Upper lobe of left lung (tissue), 6 donors: ENCODE data around the gene EEIG1. TPM values are rescaled to one million over a fixed set of nuclear protein-coding genes. Genes with fewer than 3 reads are reported as not detected.

Source experiments
- ATAC-seq, 2 donors: fragments of 200-7000 bp; cut with Tn5 transposase; one replicate each; pipeline ENCODE4 v1.9.1; 2022; ENCODE audit warnings: mild to moderate bottlenecking in 2 of 2, moderate library complexity in 2 of 2; ENCODE audit not compliant: low FRiP score in 2 of 2
- DNase-seq, 2 donors: peaks; one replicate each; pipeline ENCODE4 v3.0.0-alpha.2; 2019 to 2020
- H3K27ac ChIP-seq, 4 donors: fragments of 200-600 bp; sonication (generic); one replicate each; pipeline ENCODE4 v1.5.1; 2016 to 2019
- H3K27me3 ChIP-seq, 4 donors: fragments of 200-600 bp; sonication (generic); one replicate each; pipeline ENCODE4 v1.5.1; 2017 to 2019
- H3K36me3 ChIP-seq, 4 donors: fragments of 200-600 bp; sonication (generic); one replicate each; pipeline ENCODE4 v1.5.1; 2016 to 2019
- H3K4me1 ChIP-seq, 4 donors: fragments of 200-600 bp; sonication (generic); one replicate each; pipeline ENCODE4 v1.5.1; 2018 to 2019
- H3K4me3 ChIP-seq, 4 donors: fragments of 200-600 bp; sonication (generic); one replicate each; pipeline ENCODE4 v1.5.1; 2017 to 2019; ENCODE audit warnings: mild to moderate bottlenecking in 2 of 4, moderate library complexity in 1 of 4
- H3K9me3 ChIP-seq, 4 donors: fragments of 200-600 bp; sonication (generic); one replicate each; pipeline ENCODE4 v1.5.1; 2018 to 2019
- CTCF ChIP-seq, 6 experiments: fragments of 450-650 bp in 4 of 6; fragments of 200-600 bp in 2 of 6; sonication (generic) in 2 of 6; IDR thresholded peaks; one replicate each; pipeline ENCODE4 v1.5.1; 2016 to 2019; ENCODE audit warnings: antibody characterized with exemption in 6 of 6
- EP300 ChIP-seq, 4 donors: sonication (generic); formaldehyde crosslinking; IDR thresholded peaks; one replicate each; pipeline ENCODE4 v1.5.1; 2017; ENCODE audit warnings: antibody characterized with exemption in 4 of 4, control low read depth in 2 of 4
- POLR2A ChIP-seq, 4 donors: fragments of 450-650 bp; IDR thresholded peaks; one replicate each; pipeline ENCODE4 v1.5.1; 2016 to 2017; ENCODE audit warnings: antibody characterized with exemption in 4 of 4, mild to moderate bottlenecking in 2 of 4
- POLR2AphosphoS5 ChIP-seq, 2 donors: sonication (generic); formaldehyde crosslinking; IDR thresholded peaks; one replicate each; pipeline ENCODE4 v1.5.1; 2017; ENCODE audit warnings: antibody characterized with exemption in 2 of 2
- WGBS, 2 donors: methylation state at CpG; one replicate each; pipeline ENCODE4 v1.1.5; 2017 to 2018; 5-methylcytosine and 5-hydroxymethylcytosine counted together
- total RNA-seq, 6 donors: library from RNA; depleted of rRNA in 4 of 6; stranded (reverse); fragments of >200 nt in 4 of 6; gene quantifications; one replicate each; pipeline versions ENCODE4 v1.1.0 to v1.2.1, GENCODE V29; 2016 to 2021
- donor health status: DM: no; HTN: no; CAD: no; lungs with moderate emphysema.
- donor health status: DM: no; HTN: yes; CAD: no; lungs with severe emphysema.

Gene EEIG1
- total RNA-seq, 6 donors from 2014 or later, result 17.8 to 60.7 (median 48.0) TPM

- 68 to 81% methylated on average over 6 to 13 of the region's 14 CpGs for WGBS, 2 donors
- no peak for ATAC-seq
These were observed 37.7 kb downstream of the EEIG1 start for GRCh38 chr9:127943011-127943662.

GRCh38 chr9:127942216-127943010 lies 38.4 kb downstream of the EEIG1 start:
- peak; percentile 87 to 90 for DNase-seq

More at GRCh38 chr9:127943011-127943662, 37.7 kb downstream of the EEIG1 start:
- Histone ChIP-seq H3K27me3 (no peaks in the 10 kb centered on the region), H3K4me3 (no peak overlapping the region), H3K27ac (peak overlapping the region in 1 of 4 donors; percentile 13), H3K36me3 (peaks cover 0 to 40% (median 22%) of the 10 kb centered on the region in 4 donors), H3K4me1 (peaks cover 1 to 24% (median 11%) of the 10 kb centered on the region in 4 donors), H3K9me3 (no peaks in the 10 kb centered on the region)
- DNase-seq, result no peak
- TF ChIP-seq POLR2A (IDR thresholded peaks at IDR 0.05), result no peak
- TF ChIP-seq CTCF (IDR thresholded peaks at IDR 0.05), result no peak
- no peak for TF ChIP-seq EP300 (IDR thresholded peaks at IDR 0.05)
- no peak for TF ChIP-seq POLR2AphosphoS5 (IDR thresholded peaks at IDR 0.05)

GRCh38 chr9:127941961-127942215 lies 38.9 kb downstream of the EEIG1 start:
- Histone ChIP-seq H3K36me3 (peaks cover 0 to 34% (median 20%) of the 10 kb centered on the region in 4 donors), H3K4me1 (peaks cover 8 to 34% (median 19%) of the 10 kb centered on the region in 4 donors), H3K27me3 (no peaks in the 10 kb centered on the region), H3K4me3 (no peak overlapping the region), H3K27ac (peak overlapping the region in 2 of 4 donors; percentile 13 to 60), H3K9me3 (no peaks in the 10 kb centered on the region)
- DNase-seq (no peak), ATAC-seq (no peak)
- no peak for TF ChIP-seq POLR2A (IDR thresholded peaks at IDR 0.05)
- 0 to 74% methylated on average over 1 to 3 of the region's 3 CpGs for WGBS, 2 donors

More at GRCh38 chr9:127942216-127943010, 38.4 kb downstream of the EEIG1 start:
- 50 to 64% methylated on average over 4 to 18 of the region's 18 CpGs for WGBS, 2 donors
- ATAC-seq, result peak; percentile 83 to 85
- no peaks in the 10 kb centered on the region for H3K9me3 ChIP-seq
- H3K27me3 ChIP-seq, result no peaks in the 10 kb centered on the region
- H3K4me1 ChIP-seq, result peaks cover 5 to 29% (median 15%) of the 10 kb centered on the region in 4 donors
- H3K4me3 ChIP-seq, result no peak overlapping the region
- H3K36me3 ChIP-seq, result peaks cover 0 to 35% (median 20%) of the 10 kb centered on the region in 4 donors
- peak overlapping the region in 2 of 4 donors; percentile 13 to 60 for H3K27ac ChIP-seq
- TF ChIP-seq EP300 (IDR thresholded peaks at IDR 0.05) (no peak), CTCF (IDR thresholded peaks at IDR 0.05) (peak; percentile 91 to 94 (median 94)), POLR2AphosphoS5 (IDR thresholded peaks at IDR 0.05) (peak in 1 of 2 donors; percentile 10), POLR2A (IDR thresholded peaks at IDR 0.05) (no peak)

- 78 to 88% methylated on average over 8 to 18 of the region's 18 CpGs for WGBS, 2 donors
- peak in 1 of 2 donors; percentile 69 for DNase-seq
- peaks cover 0 to 34% (median 20%) of the 10 kb centered on the region in 4 donors for H3K36me3 ChIP-seq
These were observed 39.5 kb downstream of the EEIG1 start for GRCh38 chr9:127941062-127941960.

More at GRCh38 chr9:127941062-127941960, 39.5 kb downstream of the EEIG1 start:
- Histone ChIP-seq H3K27me3 (no peaks in the 10 kb centered on the region), H3K27ac (peak overlapping the region in 1 of 4 donors; percentile 60), H3K9me3 (no peaks in the 10 kb centered on the region), H3K4me3 (no peak overlapping the region), H3K4me1 (peaks cover 13 to 40% (median 25%) of the 10 kb centered on the region in 4 donors)
- TF ChIP-seq EP300 (IDR thresholded peaks at IDR 0.05), result no peak
- TF ChIP-seq POLR2A (IDR thresholded peaks at IDR 0.05), result no peak
- TF ChIP-seq POLR2AphosphoS5 (IDR thresholded peaks at IDR 0.05), result no peak
- no peak for TF ChIP-seq CTCF (IDR thresholded peaks at IDR 0.05)
- ATAC-seq, result no peak
